Epithelial cell of prostate (primary cell): ENCODE data around the gene SH3RF3.

Source experiments
- DNase-seq: peaks from one replicate; pipeline ENCODE4 v3.0.0-alpha.2; 2011; ENCODE audit warnings: low read depth, low spot score
- H3K27ac ChIP-seq: fragments of 450-650 bp; 2 replicates; pipeline ENCODE4 v1.5.1; 2017; ENCODE audit warnings: mild to moderate bottlenecking

SH3RF3 gene

DNA sequence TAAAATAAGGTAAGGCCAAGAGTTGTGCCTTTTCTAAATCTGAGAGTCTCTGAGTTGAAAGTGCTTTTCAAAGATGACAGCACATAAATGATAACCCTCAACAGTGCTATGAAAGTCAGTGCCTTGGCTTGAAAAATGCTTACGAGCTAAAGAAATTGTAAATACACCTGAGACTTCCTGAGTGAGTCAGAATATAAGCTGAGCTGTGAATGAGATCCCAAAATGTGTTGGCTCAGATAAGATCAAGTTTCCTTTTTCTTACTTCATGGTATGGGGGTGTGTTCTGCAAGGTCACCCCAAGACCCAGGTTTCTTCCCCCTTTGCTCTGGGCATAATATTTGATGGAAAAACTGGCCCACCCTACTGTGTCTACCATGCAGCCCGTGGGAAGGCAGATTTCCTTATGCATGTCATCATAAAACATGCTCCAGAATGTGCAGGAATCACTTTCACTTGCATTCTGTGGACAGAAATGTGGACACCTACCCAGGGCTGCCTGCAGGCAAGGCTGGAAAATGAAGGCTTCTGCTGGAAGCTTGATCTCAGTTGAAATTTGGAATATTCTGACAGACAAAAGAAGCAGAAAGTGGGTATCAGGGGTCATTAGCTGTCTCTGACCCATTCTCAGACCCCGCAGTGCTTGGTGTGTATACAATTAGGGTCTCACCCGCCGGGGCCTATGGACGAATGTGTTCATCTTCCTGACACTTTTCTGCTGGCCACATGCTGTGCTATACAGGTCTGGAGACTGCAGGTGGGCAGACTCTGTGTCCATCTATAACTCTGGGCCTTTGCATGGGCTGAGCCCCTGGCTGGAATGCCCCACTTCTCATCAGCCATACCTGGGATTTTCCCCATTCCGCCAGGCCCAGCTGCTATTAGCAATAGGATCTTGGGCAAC is 212.6 kb downstream of the SH3RF3 start:
- no peak overlapping the region for H3K27ac ChIP-seq
- no peak for DNase-seq

DNA sequence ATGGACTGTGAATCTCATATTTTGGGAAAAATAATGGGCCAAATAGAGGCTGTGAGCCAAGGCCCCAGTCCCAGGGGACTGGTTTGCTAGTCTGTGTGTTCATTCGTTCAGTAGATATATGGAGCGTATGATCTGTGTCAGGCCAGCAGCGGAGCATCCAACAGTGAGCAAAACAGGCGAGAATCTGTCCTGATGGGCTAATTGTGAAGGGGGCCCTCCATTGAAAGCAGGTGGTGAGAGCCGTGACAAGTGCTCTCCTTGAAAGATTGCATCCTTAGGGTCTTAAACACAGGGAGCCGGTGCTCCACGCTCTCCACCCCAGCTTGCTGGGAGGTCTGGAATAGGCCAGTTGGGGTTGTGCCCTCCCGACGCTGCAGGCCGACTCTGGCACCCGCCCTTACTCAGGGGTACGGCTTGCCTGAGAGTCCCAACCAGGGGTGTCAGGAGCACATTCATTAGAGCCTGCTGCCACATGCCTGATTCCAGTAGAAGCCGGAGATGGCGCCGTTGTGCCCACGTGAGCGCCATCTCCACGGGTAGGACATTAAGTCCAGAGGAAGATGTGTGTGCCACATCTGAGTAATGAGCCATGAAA is 213.3 kb downstream of the SH3RF3 start:
- H3K27ac ChIP-seq, result no peak overlapping the region
- DNase-seq, result no peak

DNA sequence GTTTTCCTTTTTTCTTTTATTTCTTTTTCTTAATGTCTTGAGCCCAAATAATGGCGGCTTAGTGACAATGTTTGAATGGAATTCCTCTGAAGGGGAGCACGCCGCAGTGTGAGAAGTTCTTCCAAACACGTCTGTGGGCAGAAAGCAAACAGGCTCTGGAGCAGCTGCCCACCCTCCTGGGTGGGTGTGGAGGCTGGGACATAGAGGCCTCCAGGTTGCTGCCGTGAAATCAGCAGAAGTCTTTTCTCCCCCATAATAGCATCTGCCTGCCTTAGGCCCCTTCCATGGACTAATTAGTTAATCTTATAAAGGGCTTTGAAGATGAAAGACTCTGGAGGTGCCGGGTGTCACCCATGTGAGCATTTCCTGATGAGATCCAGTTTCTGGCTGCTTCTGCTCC is 213.9 kb downstream of the SH3RF3 start:
- no peak overlapping the region for H3K27ac ChIP-seq
- no peak for DNase-seq

DNA sequence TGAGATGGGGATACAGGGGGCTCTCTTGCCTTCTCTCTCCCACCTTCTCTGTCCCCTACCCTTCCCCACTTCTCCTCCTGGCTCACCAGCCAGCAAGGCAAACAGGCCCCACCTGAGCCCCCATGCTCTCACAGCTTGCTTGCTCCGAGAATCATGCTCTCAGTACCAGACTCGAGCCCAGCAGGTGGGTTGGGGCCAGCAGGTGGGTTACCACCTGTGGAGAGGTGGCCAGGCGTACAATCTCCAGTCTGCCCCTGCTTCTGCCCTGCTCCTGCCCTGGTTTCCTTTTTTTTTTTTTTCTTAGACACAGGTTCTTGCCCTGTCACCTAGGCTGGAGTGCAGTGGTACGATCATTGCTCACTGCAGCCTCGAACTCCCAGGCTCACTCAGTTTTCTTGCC is 214.5 kb downstream of the SH3RF3 start:
- no peak for DNase-seq
- H3K27ac ChIP-seq, result no peak overlapping the region

- DNase-seq, result no peak
- no peak overlapping the region for H3K27ac ChIP-seq
Observed at GRCh38 chr2:109344270-109344805, 215.3 kb downstream of the SH3RF3 start.

DNA sequence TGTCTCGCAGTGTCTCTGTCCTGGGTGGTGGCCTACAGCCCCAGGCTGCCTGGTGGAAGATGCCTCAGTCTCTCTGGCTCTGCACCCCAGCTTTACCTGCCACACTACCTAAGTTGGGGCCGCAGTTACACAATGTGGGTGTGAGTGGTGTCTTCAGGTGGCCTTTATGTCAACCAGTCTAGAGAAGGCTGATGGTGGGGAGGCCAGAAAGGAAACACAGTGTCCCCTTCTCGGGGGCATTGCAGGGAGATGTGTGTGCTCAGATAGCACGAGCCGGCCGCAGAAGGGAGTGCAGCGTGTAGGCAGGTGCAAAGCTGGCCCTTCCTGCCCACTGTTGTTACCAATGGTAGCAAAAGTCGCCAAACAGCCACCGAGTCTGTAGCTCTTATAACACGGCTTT is 216.1 kb downstream of the SH3RF3 start:
- DNase-seq, result no peak
- H3K27ac ChIP-seq, result no peak overlapping the region

GRCh38 chr2:109345653-109346480 is 216.9 kb downstream of the SH3RF3 start:
- no peak overlapping the region for H3K27ac ChIP-seq
- DNase-seq, result no peak

DNA sequence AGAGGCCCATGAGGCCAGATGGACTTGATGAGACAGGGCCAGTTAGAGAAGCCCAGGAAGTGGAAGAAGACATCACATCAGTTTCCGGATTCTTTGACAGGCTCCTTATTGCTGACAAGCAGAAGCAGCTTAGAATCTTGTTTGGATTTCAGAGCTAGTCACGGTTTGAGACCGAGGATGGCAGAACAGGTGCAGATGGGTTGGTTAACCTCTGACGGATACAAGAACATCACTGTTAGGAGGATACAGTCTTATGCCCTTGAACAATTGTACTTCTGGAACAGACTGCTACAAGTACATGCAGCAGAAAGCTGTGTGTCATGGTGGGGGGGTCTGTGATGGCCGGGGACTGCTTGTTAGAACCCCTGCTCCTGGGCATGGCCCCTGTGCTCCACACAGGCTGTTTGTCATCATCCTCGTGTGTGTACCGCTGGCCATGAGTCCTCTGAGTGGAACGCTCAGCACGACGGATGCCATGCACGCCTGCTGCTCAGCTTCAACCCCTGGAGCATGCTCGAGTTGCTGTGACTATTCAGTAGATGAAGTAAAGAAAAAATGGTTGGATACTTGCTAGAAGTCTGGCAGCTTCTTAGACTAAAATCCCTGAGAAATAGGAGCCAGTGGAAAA is 217.7 kb downstream of the SH3RF3 start:
- DNase-seq, result no peak
- no peak overlapping the region for H3K27ac ChIP-seq

GRCh38 chr2:109347626-109348025 is 218.6 kb downstream of the SH3RF3 start:
- DNase-seq, result no peak
- H3K27ac ChIP-seq, result no peak overlapping the region

- no peak overlapping the region for H3K27ac ChIP-seq
- no peak for DNase-seq
Observed at GRCh38 chr2:109348190-109348589, 219.2 kb downstream of the SH3RF3 start.

DNA sequence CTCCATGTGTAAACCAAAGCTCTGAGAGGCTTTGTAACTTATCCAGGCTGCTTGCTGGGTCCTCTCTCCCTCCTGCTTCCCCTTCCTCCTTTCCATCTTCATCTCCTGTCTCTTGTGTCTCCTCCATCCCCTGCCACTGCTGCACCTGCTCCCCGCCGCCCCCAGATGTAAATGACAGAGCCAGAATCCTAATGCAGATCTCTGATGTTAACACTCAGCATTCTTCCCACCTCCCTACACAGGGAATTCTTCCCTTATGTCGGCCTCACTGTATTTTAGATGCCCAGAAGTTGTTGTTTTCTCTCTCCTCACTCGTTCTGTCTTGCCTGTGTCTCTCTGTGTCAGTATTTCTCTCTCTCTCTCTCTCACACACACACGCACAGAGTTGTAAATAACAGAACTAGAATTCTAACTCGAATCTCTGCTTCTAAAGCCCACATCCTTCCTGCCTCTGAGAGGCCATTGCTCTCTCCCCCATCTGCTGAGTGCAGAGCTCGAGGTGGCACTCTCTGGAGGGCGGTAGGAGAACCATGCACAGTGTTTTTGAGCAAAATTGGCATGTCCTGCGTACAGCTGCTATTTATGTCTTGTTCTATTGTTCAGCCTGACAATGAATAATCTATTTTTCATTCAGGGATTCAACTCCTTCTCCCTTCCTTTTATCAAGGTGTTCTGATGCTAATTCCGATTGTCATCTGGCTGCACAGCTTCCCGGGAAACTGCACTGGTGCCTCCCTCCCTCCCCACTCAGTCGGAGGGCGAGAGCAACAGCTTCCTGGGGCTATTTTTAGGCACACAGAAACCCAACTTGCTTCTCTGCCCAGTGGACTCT is 219.9 kb downstream of the SH3RF3 start:
- H3K27ac ChIP-seq, result no peak overlapping the region
- DNase-seq, result no peak

GRCh38 chr2:109349503-109350465 is 220.8 kb downstream of the SH3RF3 start:
- no peak overlapping the region for H3K27ac ChIP-seq
- DNase-seq, result no peak

GRCh38 chr2:109350526-109350925 is 221.5 kb downstream of the SH3RF3 start:
- H3K27ac ChIP-seq, result no peak overlapping the region
- no peak for DNase-seq

- H3K27ac ChIP-seq, result no peak overlapping the region
- peak; percentile 49 for DNase-seq
Observed at GRCh38 chr2:109351164-109351756, 222.3 kb downstream of the SH3RF3 start.

- no peak for DNase-seq
- H3K27ac ChIP-seq, result no peak overlapping the region
Observed at GRCh38 chr2:109352056-109352897, 223.3 kb downstream of the SH3RF3 start.

DNA sequence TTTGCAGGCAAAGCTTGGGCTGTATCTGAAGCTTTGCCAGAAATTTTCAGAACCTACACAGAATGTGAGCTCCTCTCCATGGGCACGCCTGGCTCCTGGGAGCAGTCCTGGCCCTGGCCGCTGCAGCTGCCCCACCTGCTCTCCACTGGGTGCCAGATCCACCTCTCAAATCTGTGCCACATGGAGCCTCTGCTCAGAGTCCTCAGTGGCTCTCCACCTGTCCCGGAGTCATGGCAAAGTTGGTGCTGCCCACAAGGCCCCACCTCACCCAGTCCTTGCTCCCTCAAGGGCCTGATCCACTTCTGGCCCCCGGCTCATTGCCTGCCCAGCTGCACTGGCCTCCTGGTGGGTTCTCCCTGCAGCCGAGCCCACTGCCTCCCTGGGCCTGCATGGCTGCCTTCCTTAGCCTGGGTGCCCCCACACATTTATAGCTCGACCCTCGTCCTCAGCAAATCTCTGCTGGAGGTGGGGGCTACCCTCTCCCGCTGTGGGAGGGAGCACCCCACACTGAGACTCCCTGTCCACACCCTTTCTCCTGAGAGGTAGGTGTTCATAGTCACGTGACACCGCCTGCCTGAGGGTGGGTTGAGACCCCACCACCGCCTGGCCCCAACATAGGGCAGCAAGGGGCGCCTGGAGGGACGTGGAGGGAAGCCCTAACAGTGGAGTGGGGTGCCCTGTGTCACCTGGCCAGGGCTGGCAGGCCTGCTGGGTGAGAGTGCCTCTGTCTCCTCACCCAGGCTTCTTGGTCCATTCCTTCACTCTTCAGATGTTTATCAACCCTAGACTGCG is 224.1 kb downstream of the SH3RF3 start:
- no peak for DNase-seq
- H3K27ac ChIP-seq, result no peak overlapping the region
